Activated CD4-positive, CD25-positive, alpha-beta regulatory T cell treated with anti-CD3 and anti-CD28 coated beads, Interleukin-2, amount 50 U/mL, for 72 hours (primary cell): ENCODE results near the gene TRAPPC12.

ENCODE experiments used
- DNase-seq: peaks from one replicate; pipeline ENCODE4 v3.0.0; 2021

Gene TRAPPC12

GRCh38 chr2:3409627-3410170, 30.2 kb downstream of the TRAPPC12 start:
- DNase-seq, result no peak

- DNase-seq, result no peak
Measured at GRCh38 chr2:3411103-3411502, 31.6 kb downstream of the TRAPPC12 start.

- no peak for DNase-seq
Measured at GRCh38 chr2:3413697-3414096, 34.2 kb downstream of the TRAPPC12 start.

GRCh38 chr2:3414133-3414860, 34.8 kb downstream of the TRAPPC12 start:
- DNase-seq, result no peak

GRCh38 chr2:3418766-3419404, 39.4 kb downstream of the TRAPPC12 start:
- no peak for DNase-seq

GRCh38 chr2:3420076-3420768, 40.7 kb downstream of the TRAPPC12 start:
- no peak for DNase-seq

- DNase-seq, result no peak
Measured at GRCh38 chr2:3420769-3421397, 41.4 kb downstream of the TRAPPC12 start.

GRCh38 chr2:3421580-3421979, 42.1 kb downstream of the TRAPPC12 start:
- no peak for DNase-seq

- DNase-seq, result no peak
Measured at GRCh38 chr2:3422161-3422779, 42.8 kb downstream of the TRAPPC12 start.

- DNase-seq, result peak; percentile 76
Measured at GRCh38 chr2:3423492-3424170, 44.1 kb downstream of the TRAPPC12 start.

GRCh38 chr2:3424171-3424795, 44.8 kb downstream of the TRAPPC12 start:
- DNase-seq, result no peak

GRCh38 chr2:3426615-3427014, 47.1 kb downstream of the TRAPPC12 start:
- no peak for DNase-seq

GRCh38 chr2:3427272-3427671, 47.8 kb downstream of the TRAPPC12 start:
- DNase-seq, result no peak

- DNase-seq, result no peak
Measured at GRCh38 chr2:3428577-3428976, 49.1 kb downstream of the TRAPPC12 start.

- no peak for DNase-seq
Measured at GRCh38 chr2:3429066-3429610, 49.6 kb downstream of the TRAPPC12 start.

- DNase-seq, result no peak
Measured at GRCh38 chr2:3430172-3430571, 50.7 kb downstream of the TRAPPC12 start.

- DNase-seq, result no peak
Measured at GRCh38 chr2:3430740-3431490, 51.4 kb downstream of the TRAPPC12 start.

GRCh38 chr2:3432067-3432466, 52.6 kb downstream of the TRAPPC12 start:
- DNase-seq, result no peak

GRCh38 chr2:3432693-3433338, 53.3 kb downstream of the TRAPPC12 start:
- no peak for DNase-seq

GRCh38 chr2:3433339-3433699, 53.8 kb downstream of the TRAPPC12 start:
- no peak for DNase-seq
